Mucosa of descending colon (tissue), 3 donors: Measurements from ENCODE around the gene CAPG. TPM values are rescaled to one million over a fixed set of nuclear protein-coding genes. Genes with fewer than 3 reads are reported as not detected.
A peak's percentile ranks its signal among the peaks of the same experiment; 100 is the strongest.

ENCODE experiments used
- ATAC-seq: fragments of 200-7000 bp; cut with Tn5 transposase; one replicate; pipeline ENCODE4 v1.9.1; 2020; ENCODE audit warnings: mild to moderate bottlenecking, moderate library complexity
- DNase-seq, 3 donors: peaks; one replicate each; pipeline ENCODE4 v3.0.0-alpha.2; 2020
- H3K36me3 ChIP-seq: fragments of 200-600 bp; one replicate; pipeline ENCODE4 v1.8.0; 2021; ENCODE audit warnings: low read depth, mild to moderate bottlenecking
- H3K4me1 ChIP-seq: fragments of 200-600 bp; one replicate; pipeline ENCODE4 v1.8.0; 2021; ENCODE audit warnings: low read depth, mild to moderate bottlenecking
- H3K4me3 ChIP-seq: fragments of 200-600 bp; one replicate; pipeline ENCODE4 v1.8.0; 2021; ENCODE audit warnings: mild to moderate bottlenecking
- H3K9me3 ChIP-seq: fragments of 200-600 bp; one replicate; pipeline ENCODE4 v1.8.0; 2021; ENCODE audit warnings: mild to moderate bottlenecking
- intact Hi-C, 2 donors: fragments of 100-400 bp; cut with DNase I in 1 of 2; cut with micrococcal nuclease in 1 of 2; formaldehyde crosslinking; loops; one replicate each; pipeline versions ENCODE4 v1.11.0 to v1.11.1; 2022; cut with DNase I, micrococcal nuclease
- total RNA-seq, 3 donors: library from RNA; stranded (reverse); fragmentation: NEBNext Ultra II Directional in 2 of 3; extraction: Animal tissue kit (Norgen Biotek cat#: 25700) in 2 of 3; gene quantifications; one replicate each; pipeline versions ENCODE4 v1.2.1 to v1.2.4, GENCODE V29; 2021 to 2023
- TF ChIP-seq, protein P1 (sequence below): fragments of 200-600 bp; IDR thresholded peaks from one replicate; pipeline ENCODE4 v1.8.0; 2022; ENCODE audit warnings: antibody characterized with exemption, mild to moderate bottlenecking
- donor health status: DM: no; HTN: no; CAD: no; lungs with moderate emphysema.
- donor health status: DM: no; HTN: no; CAD: no.
- donor health status: DM: no; HTN: yes; CAD: no.

Gene CAPG
- total RNA-seq, 3 donors from 2014 or later, result 46.3 to 103 (median 71.2) TPM

- H3K4me3 ChIP-seq, result no peak overlapping the region
Observed at GRCh38 chr2:85395912-85396475, 14.2 kb downstream of the CAPG start.

GRCh38 chr2:85394976-85395375, 15.2 kb downstream of the CAPG start:
- H3K4me1 ChIP-seq, result peaks cover 6% of the 10 kb centered on the region
- intact Hi-C loops, result no loop called here
- no peak for ATAC-seq
- no peak overlapping the region for H3K4me3 ChIP-seq
- H3K9me3 ChIP-seq, result no peaks in the 10 kb centered on the region
- TF ChIP-seq, protein P1, sequence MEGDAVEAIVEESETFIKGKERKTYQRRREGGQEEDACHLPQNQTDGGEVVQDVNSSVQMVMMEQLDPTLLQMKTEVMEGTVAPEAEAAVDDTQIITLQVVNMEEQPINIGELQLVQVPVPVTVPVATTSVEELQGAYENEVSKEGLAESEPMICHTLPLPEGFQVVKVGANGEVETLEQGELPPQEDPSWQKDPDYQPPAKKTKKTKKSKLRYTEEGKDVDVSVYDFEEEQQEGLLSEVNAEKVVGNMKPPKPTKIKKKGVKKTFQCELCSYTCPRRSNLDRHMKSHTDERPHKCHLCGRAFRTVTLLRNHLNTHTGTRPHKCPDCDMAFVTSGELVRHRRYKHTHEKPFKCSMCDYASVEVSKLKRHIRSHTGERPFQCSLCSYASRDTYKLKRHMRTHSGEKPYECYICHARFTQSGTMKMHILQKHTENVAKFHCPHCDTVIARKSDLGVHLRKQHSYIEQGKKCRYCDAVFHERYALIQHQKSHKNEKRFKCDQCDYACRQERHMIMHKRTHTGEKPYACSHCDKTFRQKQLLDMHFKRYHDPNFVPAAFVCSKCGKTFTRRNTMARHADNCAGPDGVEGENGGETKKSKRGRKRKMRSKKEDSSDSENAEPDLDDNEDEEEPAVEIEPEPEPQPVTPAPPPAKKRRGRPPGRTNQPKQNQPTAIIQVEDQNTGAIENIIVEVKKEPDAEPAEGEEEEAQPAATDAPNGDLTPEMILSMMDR, result no peak
- H3K36me3 ChIP-seq, result no peaks in the 10 kb centered on the region
- no peak for DNase-seq

More at GRCh38 chr2:85395912-85396475, 14.2 kb downstream of the CAPG start:
- H3K9me3 ChIP-seq, result no peaks in the 10 kb centered on the region
- H3K36me3 ChIP-seq, result no peaks in the 10 kb centered on the region
- TF ChIP-seq, protein P1, result no peak
- intact Hi-C loops, result no loop called here
- DNase-seq (no peak), ATAC-seq (no peak)
- H3K4me1 ChIP-seq, result peaks cover 6% of the 10 kb centered on the region

DNA sequence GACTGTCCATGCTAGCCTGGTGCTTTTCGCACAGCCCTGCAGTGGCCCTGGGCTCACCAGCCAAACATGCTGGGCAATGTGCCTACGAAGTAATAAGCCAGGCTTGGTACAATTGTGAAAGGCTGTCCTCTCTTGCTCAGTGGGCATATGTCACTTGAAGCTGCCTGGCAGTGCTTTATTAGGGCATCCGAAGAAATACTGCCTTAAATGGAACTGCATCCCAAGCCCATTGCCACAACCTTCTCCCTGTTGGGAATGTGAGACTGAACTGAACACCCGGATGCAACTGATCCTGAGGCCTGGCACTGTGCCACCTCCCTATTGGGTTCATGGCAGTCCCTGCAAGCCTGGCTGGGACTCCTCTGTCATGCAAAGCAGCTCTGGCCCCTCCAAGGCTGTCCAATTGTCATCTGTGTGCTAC, 15.9 kb downstream of the CAPG start:
- Histone ChIP-seq H3K9me3 (no peaks in the 10 kb centered on the region), H3K4me3 (no peak overlapping the region), H3K4me1 (peaks cover 6% of the 10 kb centered on the region), H3K36me3 (no peaks in the 10 kb centered on the region)
- intact Hi-C loops, result no loop called here
- ATAC-seq, result no peak
- TF ChIP-seq, protein P1, result no peak
- DNase-seq, result no peak

GRCh38 chr2:85393836-85394235, 16.3 kb downstream of the CAPG start:
- DNase-seq (no peak), ATAC-seq (no peak)
- H3K4me3 ChIP-seq, result no peak overlapping the region
- intact Hi-C loops, result no loop called here
- no peaks in the 10 kb centered on the region for H3K36me3 ChIP-seq
- TF ChIP-seq, protein P1, result no peak
- H3K4me1 ChIP-seq, result peaks cover 6% of the 10 kb centered on the region
- H3K9me3 ChIP-seq, result no peaks in the 10 kb centered on the region

DNA sequence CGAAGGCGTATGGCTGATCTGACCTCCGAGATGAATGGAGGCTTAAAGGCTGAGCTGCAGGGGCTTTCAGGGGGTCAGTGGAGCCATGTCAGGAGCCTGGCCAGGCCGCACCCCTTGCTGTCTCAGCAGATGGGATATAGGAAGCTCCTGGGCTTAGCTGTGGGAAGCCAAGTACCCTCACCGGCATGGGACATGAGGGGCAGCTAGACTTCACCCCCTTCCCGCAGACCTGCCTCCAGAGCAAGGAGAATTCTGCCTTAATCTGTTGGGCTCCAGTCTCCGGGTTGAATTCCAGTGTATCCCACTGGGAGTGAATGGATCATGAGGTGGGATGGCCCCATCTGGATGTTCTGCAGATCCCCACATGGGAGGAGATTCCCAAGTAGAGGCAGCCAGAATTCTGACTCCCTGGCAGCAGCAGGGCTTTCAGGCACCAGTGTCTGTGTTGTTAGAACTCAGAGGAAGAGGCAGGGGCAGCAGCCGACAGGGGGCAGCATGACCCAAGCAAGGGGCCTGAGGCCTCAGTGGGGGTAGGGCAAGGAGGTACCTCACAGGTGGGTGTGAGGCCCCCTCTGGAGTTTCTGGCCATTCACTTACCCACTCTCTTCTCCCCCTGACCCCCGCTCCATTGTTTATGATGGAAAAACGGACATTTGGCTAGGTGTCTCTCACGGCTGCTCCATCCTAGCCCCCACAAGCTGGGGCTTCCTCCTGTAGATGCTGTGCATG, 19.1 kb downstream of the CAPG start:
- intact Hi-C loops, result no loop called here
- TF ChIP-seq, protein P1, result peak; percentile 42
- Histone ChIP-seq H3K4me1 (peaks cover 6% of the 10 kb centered on the region), H3K36me3 (no peaks in the 10 kb centered on the region), H3K9me3 (no peaks in the 10 kb centered on the region), H3K4me3 (no peak overlapping the region)
- ATAC-seq (peak; percentile 74), DNase-seq (peak; percentile 70 to 87 (median 86))
